ENCODE data around the gene VPS13D.

DNA sequence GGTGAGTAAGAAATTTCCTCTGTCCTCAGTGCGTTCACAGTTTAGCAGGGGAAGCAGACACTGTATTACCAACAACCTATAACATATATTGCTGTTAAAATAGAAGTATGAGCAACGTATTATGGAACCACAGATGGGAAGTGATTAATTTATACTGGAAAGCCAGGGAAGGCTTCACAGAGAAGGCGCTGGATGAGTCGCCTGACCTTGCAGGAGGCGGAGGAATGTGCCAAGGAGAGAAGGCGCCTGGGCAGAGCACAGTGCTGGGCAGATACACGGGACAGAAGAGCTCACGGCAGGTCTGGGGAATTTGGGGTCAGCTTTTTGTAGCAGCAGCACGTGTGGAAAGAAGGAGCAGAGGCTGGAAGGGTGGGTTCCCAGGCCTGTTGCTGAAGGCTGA lies 271.8 kb downstream of the VPS13D start:
- TF ChIP-seq, protein P1, sequence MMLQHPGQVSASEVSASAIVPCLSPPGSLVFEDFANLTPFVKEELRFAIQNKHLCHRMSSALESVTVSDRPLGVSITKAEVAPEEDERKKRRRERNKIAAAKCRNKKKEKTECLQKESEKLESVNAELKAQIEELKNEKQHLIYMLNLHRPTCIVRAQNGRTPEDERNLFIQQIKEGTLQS (IDR thresholded peaks at IDR 0.05): no peak
- TF ChIP-seq, protein P2, sequence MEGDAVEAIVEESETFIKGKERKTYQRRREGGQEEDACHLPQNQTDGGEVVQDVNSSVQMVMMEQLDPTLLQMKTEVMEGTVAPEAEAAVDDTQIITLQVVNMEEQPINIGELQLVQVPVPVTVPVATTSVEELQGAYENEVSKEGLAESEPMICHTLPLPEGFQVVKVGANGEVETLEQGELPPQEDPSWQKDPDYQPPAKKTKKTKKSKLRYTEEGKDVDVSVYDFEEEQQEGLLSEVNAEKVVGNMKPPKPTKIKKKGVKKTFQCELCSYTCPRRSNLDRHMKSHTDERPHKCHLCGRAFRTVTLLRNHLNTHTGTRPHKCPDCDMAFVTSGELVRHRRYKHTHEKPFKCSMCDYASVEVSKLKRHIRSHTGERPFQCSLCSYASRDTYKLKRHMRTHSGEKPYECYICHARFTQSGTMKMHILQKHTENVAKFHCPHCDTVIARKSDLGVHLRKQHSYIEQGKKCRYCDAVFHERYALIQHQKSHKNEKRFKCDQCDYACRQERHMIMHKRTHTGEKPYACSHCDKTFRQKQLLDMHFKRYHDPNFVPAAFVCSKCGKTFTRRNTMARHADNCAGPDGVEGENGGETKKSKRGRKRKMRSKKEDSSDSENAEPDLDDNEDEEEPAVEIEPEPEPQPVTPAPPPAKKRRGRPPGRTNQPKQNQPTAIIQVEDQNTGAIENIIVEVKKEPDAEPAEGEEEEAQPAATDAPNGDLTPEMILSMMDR (IDR thresholded peaks at IDR 0.05; ENCODE audit: low read depth, low read length, missing input control): no peak
- TF ChIP-seq RAD21 (IDR thresholded peaks at IDR 0.05): no peak
- no peak for TF ChIP-seq GABPA (IDR thresholded peaks at IDR 0.05 in 1 of 2, conservative IDR thresholded peaks at IDR 0.05 in 1 of 2)
- TF ChIP-seq RXRA (IDR thresholded peaks at IDR 0.05): no peak
- TF ChIP-seq, protein P3, sequence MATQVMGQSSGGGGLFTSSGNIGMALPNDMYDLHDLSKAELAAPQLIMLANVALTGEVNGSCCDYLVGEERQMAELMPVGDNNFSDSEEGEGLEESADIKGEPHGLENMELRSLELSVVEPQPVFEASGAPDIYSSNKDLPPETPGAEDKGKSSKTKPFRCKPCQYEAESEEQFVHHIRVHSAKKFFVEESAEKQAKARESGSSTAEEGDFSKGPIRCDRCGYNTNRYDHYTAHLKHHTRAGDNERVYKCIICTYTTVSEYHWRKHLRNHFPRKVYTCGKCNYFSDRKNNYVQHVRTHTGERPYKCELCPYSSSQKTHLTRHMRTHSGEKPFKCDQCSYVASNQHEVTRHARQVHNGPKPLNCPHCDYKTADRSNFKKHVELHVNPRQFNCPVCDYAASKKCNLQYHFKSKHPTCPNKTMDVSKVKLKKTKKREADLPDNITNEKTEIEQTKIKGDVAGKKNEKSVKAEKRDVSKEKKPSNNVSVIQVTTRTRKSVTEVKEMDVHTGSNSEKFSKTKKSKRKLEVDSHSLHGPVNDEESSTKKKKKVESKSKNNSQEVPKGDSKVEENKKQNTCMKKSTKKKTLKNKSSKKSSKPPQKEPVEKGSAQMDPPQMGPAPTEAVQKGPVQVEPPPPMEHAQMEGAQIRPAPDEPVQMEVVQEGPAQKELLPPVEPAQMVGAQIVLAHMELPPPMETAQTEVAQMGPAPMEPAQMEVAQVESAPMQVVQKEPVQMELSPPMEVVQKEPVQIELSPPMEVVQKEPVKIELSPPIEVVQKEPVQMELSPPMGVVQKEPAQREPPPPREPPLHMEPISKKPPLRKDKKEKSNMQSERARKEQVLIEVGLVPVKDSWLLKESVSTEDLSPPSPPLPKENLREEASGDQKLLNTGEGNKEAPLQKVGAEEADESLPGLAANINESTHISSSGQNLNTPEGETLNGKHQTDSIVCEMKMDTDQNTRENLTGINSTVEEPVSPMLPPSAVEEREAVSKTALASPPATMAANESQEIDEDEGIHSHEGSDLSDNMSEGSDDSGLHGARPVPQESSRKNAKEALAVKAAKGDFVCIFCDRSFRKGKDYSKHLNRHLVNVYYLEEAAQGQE (IDR thresholded peaks at IDR 0.05): no peak

All from liver (tissue), 3 donors.